Gastroesophageal sphincter (tissue), 3 donors: ENCODE data around the gene WDR64.

ENCODE experiments used
- CTCF ChIP-seq, 4 experiments: fragments of 200-600 bp in 2 of 4; fragments of 450-650 bp in 2 of 4; sonication (generic) in 1 of 4; IDR thresholded peaks; one replicate each; pipeline ENCODE4 v1.5.1; 2017 to 2019; ENCODE audit warnings: antibody characterized with exemption in 4 of 4, mild to moderate bottlenecking in 2 of 4, moderate library complexity in 2 of 4
- POLR2A ChIP-seq, 2 donors: fragments of 450-650 bp; IDR thresholded peaks; one replicate each; pipeline ENCODE4 v1.6.1; 2017; ENCODE audit warnings: antibody characterized with exemption in 2 of 2, mild to moderate bottlenecking in 2 of 2, moderate library complexity in 1 of 2
- POLR2AphosphoS5 ChIP-seq: sonication (generic); formaldehyde crosslinking; IDR thresholded peaks from one replicate; pipeline ENCODE4 v1.6.1; 2017; ENCODE audit warnings: antibody characterized with exemption

- TF ChIP-seq POLR2A (IDR thresholded peaks at IDR 0.05) (no peak), CTCF (IDR thresholded peaks at IDR 0.05) (peak in 3 of 4 experiments; percentile 28 to 40 (median 28)), POLR2AphosphoS5 (no peak)
Observed at GRCh38 chr1:241627453-241628259, 24.4 kb upstream of the WDR64 start.
